Activated CD4-positive, CD25-positive, alpha-beta regulatory T cell treated with anti-CD3 and anti-CD28 coated beads, Interleukin-2, amount 50 U/mL, for 24 hours (primary cell): ENCODE results near the gene CMPK1.

ENCODE experiments used
- ATAC-seq, 2 donors: fragments of 150-1000 bp; cut with Tn5 transposase; one replicate each; pipeline ENCODE4 v1.10.0; 2021; ENCODE audit warnings: mild to moderate bottlenecking in 1 of 2, moderate library complexity in 1 of 2

Gene CMPK1

DNA sequence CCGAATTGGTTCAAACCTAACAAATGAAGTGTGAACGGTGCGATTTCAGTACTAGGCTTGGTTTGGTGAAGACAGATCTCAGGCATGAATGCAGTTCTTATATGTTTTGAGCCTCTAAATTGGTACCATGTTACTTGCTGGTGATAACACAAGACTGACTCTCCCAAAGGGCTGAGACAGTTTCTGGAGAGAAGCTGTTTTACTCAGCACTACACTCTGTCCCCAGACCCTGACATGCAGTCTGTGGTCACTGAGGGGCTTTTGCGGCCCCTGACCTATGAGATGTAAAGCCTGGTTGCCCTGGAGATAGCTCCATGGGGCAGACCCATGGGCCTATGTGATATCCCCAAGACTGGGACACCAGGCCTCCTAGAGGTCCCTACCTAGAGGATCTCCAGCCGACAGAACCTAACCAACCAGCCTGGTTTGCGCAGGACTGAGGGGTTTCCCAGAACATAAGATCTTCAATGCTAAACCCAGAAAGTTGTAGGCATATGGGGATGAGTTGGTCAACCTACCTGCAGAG lies 63.1 kb downstream of the CMPK1 start:
- ATAC-seq, result no peak

DNA sequence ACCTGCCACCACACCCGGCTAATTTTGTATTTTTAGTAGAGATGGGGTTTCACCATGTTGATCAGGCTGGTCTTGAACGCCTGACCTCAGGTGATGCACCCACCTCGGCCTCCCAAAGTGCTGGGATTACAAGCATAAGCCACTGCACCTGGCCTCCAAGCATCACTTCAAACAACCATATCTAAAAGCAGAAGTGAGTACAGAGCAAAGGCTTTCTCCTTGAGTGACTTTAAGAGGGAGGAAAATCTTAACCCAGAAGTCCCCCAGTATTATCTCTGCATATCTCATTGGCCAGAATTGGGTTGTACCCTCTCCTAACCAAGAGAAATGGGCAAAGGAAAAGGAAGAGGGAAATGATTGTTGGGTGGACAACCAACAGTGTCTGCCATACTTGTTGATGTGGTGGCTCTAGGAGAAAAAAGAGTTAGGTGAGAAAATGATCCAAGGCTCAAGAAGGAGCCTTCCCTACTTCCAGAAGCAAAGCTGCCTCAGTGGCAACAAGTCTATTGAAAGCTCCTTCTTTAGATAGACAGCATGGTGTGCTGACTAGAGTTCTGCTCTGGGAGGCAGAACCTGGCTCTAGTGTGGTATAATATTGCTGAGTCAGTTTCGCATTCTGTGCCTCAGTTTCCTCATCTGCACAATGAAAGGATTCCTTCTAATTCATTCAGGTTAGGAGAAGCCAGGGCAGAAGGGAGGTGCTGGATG lies 65.7 kb downstream of the CMPK1 start:
- no peak for ATAC-seq

DNA sequence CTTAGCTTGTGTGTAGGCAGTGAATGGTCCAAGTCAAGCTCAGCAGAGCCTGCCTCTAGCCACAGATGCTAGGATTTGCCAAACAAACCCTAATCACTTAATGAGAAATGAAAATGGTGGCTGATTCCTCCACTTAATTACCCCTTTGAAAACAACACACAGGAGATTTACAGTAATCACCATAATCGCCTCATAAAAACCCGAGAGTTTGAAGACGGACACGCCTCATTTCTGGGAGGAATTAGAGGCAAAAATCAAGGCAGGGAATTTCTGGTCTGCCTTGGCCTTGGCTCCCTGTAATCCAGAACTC lies 66.2 kb downstream of the CMPK1 start:
- ATAC-seq, result no peak

DNA sequence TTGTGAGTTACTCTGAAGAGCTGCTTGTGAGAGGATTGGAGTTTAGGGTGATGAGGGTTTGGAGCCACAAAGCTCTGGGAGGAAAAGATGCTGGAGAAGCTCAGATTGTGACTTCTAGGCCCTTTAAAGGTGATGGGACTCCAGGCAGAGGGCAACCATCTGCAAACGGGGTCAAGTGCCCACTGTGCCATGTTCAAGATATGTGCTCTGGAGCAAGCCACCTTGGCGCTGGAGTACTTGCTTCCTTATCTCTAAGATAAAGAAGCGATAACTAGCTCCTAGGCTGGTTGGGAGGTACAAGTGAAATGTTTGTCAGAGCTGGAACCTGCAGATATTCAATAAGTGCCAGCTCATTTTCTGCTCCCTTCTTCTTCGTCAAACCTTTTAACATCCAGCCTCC lies 68.2 kb downstream of the CMPK1 start:
- ATAC-seq, result no peak

DNA sequence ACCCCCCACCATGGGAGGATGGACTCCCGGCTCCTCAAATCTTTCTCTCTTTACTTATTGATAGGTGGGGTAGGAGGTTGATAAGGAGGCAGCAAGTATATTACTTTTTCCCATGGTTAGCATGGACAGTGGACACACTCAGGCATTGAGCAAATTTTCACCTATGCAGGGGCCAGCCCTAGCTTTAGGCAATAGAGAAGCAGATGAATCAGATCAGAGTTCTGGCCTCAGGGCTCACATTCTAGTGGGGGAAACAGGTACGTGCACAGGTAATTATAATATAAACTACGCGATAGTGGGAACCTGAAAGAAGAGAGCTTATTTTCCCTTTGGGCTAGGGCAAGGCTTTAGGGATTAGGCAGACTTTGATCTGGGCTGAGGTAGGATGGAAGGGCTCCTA lies 69.0 kb downstream of the CMPK1 start:
- no peak for ATAC-seq

DNA sequence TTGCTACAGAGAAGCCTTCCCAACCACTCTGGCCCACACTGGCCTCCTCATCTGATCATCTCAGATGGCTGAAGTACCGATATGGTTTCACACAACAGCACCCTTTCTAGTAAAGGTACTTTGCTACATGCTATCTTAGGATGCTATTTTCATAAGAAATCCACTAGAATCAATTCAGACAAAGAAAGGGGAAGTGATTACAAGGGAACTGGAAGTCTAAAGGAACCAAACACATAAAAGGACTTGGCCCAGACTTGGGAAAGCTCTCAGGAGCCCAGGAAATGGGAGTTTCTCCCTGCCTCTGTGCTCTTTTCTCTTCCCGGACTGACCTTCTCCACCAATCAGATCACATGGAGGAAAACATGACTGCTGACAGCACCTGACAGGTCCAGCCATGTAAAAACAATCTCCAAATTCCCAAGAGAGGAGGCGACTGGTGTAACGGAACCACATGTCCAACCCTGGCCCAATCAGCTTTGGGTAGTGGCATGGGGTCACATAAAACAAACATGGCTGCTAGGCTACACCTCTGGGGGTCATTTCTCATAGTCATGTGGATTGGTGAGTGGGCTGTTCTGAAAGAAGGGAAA lies 69.8 kb downstream of the CMPK1 start:
- no peak for ATAC-seq

DNA sequence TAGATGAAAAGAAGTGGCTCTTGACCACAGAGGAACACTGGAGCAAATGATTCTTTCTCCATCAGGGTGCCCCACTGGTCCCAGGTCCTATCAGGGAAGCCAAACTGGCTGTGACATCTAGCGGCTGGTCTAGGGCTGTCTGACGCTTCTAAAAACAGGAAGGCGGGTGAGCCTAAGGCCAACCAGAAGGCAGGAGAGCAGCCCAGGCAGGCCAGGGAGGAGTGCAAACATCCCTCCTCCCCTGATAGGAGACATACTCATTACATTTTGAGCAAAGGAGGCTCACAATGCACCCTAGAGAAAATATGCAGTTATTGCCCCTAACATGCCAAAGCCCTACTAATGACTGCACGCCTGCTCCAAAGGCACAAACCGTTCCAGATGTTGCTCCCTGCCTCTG lies 72.1 kb downstream of the CMPK1 start:
- ATAC-seq, result no peak

DNA sequence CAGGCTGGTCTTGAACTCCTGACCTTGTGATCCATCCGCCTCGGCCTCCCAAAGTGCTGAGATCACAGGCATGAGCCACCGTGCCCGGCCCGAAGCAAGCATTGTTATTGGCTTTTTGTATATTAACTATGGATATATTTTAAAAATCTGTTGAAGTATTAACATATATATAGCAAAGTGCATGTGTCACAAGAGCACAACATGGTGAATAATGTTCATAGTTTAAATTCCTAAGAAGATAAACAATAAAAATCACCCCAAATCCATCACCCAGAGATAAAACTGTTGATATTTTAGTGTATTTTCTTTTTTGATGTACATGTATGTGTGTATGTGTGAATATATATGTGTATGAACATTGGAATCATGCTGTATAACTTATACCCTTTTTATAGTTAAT lies 73.4 kb downstream of the CMPK1 start:
- ATAC-seq, result no peak

DNA sequence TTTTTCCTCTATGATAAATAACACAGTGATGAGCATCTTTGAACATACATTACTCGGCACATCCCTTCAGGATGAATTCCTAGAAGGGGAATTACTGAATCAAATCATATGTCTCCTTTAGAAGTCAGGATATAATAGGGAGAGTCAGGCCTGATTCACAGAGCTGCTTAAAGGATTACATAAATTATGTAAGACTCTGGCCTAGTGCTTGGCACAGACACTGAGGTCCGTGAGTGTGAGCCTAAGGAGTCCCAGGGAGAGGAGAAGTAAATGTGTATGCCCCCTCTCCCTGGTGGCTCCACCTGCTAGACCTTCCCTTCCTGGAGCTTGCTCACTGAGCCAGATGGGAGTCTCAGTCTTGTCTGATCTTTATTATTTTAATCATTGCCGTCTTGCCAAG lies 73.9 kb downstream of the CMPK1 start:
- ATAC-seq, result no peak

DNA sequence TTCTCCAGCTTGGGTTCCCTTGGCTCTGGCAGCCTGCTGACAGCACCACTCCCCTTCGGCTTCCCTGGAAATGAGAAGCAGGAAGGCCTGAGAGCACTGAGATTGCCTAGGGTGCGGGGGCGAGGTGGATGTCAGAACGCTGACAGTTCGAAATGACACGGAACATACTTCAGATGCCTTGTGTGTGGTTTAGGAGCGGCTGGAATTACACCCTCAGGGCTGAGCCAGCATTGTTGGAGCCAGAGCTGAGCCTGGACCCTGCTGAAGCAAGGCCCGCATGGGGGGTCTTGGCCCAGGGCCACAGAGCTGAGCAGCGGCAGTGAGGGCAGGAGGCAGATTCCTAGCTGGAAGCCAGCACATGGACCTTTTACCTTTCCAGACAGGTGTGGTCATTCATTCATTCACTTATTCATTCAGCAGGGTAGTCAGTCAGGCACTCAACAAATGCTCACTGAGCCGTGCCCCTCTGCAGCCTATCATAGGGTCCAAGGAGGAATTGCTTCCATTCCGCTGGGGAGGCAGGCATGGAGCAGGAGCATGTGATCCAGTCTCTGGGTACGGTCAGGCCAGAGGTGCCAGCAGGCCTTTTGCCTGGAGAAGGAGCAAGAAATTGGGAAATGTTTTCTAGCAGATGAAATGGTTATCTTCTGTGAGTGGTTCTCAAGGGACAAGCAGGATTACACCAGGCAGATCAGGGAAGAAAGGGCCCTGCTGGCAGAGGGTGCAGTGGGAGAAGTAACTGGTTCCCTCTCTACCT lies 75.9 kb downstream of the CMPK1 start:
- ATAC-seq, result no peak

DNA sequence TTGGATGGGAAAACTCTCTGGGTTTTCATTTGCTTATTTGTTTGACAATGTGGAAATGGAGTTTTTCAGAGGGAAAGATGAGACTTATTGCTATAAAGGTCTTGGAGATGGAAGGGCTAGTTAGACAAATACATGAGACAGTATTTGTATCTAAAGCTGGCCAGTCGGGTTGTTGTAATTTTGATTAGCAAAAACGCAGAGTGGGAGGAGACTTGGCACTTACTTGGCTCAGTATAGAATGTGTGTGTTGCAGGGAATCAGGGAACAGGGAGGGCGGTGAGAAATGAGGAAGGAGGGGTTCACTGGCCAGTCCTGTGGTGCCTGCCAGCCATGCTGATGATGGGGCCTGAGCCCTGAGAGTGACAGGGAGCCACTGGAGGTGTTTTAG lies 76.5 kb downstream of the CMPK1 start:
- no peak for ATAC-seq

DNA sequence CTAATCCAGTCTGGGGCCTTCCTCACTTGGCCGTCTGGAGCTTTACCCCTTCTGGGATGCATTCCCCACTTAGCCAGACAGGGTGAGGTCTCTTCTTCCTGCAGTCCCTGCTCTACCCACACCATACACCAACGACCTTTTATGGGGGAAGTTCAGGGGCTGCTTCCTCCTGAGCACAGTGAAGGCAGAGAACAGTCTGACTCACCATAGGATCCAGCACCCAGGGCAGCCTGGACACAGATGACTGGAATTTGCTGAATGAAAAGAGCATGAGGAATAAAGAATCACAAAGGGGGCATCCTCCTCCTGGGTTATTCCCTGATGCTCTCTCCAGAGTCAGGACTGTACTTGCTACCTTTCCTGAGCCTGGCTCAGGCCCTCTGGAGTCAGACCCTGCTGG lies 77.8 kb downstream of the CMPK1 start:
- no peak for ATAC-seq

DNA sequence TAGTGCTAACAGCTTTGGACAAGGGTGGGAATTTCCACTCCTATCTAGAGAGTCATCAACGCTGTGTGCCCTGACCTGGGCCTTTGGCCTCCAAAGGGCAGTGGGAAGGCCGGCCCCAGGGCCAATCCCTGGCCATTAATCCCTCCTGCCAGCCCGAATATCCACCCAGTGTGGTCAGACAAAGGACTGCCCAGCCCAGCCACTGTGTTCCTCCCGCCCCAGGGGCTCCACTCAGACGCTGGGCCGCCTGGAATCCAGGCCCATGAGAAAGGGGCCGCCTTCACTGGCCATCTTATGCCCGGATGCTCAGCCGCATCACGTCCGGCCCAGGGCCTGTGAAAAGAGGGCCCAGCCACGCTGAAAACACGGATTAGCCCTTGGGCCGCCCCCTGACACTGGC lies 78.8 kb downstream of the CMPK1 start:
- no peak for ATAC-seq

DNA sequence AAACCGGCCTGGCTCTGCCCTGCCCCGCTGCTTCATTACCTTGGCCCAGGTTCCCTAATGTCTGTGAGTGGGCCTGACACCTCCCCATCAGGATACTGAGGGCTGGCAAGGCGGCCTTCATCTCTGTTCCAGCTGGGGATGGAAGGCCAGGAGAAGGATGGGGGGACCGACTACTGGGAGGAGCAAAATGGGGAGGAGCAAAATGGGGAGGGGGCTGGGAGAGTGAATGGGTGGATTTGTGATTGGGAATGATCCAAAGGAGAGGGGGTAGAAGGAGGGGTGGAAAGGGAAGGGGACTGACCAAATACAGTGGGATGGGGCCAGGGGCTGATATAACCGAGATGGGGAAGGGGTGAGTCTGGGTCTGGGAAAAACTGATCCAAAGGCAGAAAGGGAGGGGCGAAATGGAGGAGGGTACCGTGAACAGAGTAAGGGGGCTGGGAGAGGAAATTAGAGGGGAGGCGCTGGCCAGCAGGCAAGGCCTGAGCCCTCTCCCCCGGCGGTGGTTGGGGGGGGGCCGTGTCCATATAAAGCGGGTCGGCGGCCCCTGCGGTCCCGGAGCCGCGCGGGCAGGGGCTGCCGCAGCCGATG lies 82.2 kb downstream of the CMPK1 start, which contains the start of gene FOXE3:
FOXE3 (plus strand) TSS at position 558 of the 591 bp plus-strand sequence; CDS start at position 589, 31 bp downstream.
- no peak for ATAC-seq

DNA sequence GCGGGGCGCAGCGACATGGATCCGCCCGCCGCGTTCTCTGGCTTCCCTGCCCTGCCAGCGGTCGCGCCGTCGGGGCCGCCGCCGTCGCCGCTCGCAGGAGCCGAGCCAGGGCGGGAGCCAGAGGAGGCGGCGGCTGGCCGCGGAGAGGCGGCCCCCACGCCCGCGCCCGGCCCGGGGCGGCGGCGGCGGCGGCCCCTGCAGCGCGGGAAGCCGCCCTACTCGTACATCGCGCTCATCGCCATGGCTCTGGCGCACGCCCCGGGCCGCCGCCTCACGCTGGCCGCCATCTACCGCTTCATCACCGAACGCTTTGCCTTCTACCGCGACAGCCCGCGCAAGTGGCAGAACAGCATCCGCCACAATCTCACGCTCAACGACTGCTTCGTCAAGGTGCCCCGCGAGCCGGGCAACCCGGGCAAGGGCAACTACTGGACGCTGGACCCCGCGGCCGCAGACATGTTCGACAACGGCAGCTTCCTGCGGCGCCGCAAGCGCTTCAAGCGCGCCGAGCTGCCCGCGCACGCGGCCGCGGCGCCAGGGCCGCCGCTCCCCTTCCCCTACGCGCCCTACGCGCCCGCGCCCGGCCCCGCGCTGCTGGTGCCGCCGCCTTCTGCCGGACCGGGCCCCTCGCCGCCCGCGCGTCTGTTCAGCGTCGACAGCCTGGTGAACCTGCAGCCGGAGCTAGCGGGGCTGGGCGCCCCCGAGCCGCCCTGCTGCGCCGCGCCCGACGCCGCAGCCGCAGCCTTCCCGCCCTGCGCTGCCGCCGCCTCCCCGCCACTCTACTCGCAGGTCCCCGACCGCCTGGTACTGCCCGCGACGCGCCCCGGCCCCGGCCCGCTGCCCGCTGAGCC lies 83.0 kb downstream of the CMPK1 start:
- ATAC-seq, result peak; percentile 27 to 28

DNA sequence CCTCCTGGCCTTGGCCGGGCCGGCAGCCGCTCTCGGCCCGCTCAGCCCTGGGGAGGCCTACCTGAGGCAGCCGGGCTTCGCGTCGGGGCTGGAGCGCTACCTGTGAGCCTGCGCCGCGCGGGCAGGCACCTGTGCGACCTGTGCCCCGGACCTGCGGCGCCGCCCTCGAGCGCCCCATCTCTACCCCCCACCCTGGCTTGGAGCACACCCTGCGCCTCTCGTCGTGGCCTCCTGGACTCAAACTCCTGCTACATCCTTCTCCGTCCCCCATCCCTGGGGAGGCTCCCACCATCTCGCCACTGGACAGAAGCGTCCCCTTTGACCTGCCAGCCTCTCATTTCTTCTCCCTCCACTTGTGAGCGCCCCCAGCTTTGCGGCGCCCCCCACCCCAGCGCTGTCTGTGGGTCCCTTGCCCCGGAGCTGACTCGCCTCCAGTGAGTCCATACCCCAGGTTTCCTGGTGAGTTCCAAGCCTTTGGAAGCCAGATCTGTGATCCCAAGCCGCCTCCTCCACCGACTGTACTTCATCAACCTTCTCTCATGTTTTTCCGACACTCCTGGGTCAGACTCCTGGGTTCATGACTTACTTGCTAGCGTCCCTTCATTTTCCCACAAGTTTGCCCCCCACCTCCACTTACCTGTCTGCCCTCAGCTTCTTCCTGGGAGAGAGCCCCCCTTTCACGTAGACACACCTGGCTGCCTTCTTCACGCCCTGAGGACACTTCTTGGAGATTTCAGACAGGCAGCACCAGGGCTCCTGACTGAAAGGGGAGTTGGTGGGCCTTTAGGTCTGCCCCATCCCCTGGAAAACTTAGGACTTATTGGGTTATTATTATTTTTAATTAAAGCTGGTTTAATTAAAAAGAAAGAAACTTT lies 83.8 kb downstream of the CMPK1 start:
- no peak for ATAC-seq

DNA sequence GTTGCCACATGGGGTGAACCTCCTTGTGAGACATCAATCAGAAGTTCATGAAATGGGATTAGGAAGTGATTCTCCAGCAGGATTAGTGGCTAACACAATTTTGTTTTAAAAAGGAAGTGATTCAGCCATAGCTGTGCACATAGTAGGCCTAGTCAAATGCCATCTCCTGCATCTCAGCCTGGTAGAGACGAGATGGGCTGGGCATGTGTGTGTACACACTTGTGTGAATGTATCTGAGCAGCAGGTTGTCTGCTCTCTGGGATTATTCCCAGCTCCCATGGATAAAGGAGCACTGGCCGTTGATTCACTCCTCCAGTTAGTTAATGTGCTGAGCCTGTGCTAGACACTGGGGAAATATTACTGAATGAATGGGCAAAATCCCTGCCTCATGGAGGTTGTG lies 84.5 kb downstream of the CMPK1 start:
- ATAC-seq, result no peak

DNA sequence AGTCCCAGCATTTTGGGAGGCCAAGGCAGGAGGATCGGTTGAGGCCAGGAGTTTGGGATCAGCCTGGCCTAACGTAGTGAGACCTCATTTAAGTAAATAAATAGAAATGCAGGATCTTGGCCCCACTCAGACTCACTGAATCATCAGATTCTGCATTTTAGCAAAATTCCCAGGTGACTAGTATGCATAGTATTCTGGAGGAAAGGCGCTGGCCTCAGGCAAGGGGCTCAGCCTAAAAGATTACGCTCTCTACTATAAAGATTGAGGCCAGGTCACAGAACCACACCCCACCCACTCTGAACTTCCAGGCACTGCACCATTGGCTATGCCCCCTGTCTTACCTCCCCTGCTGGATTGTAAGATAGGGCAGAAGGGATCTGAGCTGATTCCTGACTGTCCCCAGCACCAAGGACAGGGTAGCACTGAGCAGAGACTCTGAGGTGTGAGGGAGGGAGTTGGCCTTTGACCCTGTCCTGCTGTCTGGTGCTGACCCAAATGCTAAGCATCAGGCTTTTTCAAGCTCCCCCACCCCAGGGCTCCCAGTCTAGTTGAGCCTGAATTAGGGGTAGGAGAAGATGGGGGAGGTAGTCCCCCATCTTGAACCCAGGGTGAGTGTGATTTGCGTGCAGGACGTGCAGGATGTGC lies 85.2 kb downstream of the CMPK1 start:
- no peak for ATAC-seq

DNA sequence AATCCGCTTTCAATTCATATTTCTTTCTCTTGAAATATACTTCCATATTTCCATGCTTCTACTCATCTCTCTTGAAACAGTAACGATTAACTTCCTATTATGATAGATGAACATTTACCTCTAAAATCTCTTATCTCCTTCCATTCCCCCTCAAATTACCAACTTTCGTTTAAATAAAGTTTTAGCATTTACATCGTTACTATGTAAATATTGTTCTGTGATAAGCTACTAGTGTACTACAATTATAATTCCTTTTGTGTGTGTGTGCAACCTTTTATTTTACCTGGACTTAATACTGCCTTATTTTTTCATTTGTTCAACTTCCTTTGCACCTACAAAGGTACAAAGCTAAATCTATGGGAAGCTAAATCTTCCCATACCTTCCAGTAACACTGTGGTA lies 87.0 kb downstream of the CMPK1 start:
- no peak for ATAC-seq

DNA sequence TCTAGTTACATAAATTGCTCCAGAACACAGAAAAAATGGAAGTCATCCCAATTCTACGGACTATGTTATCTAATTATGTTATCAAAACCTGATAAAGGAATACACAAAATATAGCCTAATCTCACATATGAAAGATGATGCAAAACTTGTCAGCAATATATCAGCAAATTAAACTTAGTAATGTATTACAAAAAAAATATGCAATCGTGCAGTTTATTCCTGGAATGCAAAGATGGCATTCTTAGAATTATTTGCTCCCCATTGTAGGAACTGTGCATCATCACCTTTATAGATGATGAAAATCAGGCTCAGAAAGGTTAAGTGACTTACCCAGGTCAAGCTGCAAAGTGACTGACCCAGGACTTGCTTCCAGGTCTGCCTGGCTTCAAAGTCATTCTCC lies 90.3 kb downstream of the CMPK1 start:
- no peak for ATAC-seq

DNA sequence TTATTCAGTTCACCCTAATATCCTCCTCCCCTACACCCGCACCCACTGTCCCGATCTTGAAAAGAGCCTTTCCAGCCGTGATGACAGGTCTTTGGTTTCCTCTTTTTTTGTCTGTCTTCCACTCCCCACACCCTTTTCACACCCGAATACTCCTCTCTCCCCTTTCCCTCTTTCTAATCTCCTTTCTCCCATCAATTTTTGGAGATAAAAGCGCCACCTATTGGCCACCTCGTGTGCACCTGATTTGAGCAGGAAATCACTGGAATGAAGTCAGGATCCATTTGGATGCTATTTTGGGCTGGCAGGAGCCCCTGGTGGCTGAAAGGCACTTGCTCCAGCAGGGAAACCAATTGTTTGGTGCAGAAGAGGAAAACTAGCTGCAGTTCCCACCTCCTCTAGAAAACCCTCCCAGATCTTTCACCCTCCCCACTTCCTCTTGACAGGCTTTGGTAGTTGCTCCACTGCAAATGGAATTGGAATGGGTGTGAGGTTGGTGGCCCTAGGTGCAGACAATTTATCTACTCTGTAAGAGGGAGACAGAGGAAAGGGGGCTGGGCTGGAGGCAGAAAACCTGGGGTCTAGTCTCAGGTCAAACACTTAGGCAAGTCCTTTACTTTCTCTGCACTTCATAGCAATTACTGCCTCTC lies 90.9 kb downstream of the CMPK1 start:
- ATAC-seq, result no peak
